ENCODE data around the gene SDK2. TPM values are rescaled to one million over a fixed set of nuclear protein-coding genes. Genes with fewer than 3 reads are reported as not detected.

SDK2 gene
- total and polyA plus RNA-seq, 9 of the 15 experiments (the other 6 are each of a cell fraction or from before 2014, with no cell fraction given) = 0.04 TPM; not detected in 8

DNA sequence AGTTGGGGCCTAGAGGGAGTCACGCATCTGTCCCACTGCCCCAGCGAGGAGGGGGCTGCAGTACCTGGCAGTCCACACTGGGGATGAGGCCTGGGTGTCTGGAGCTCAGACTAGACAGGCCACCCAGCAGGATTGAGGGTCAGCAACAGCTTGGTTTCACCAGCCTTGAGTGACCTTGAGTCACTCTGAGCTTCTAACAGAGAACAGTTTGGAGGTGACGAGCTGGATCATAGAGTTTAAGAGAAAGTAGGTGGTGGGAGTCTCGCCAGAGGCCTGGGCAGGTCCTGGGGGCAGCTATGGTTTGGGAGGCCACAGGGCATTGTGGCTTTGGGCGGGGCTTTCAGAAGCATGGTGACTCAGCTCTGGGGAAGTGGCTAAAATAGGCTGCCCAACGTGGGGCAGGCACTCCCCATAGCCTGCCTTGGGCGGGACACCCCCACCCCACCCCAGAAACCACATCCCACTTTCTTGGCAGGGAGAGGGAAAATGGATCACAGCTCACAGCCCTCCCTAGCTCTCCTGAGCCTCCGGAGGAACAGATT is 352.9 kb downstream of the SDK2 start (continued):
- TF ChIP-seq, protein P1, sequence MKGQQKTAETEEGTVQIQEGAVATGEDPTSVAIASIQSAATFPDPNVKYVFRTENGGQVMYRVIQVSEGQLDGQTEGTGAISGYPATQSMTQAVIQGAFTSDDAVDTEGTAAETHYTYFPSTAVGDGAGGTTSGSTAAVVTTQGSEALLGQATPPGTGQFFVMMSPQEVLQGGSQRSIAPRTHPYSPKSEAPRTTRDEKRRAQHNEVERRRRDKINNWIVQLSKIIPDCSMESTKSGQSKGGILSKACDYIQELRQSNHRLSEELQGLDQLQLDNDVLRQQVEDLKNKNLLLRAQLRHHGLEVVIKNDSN (CRISPR knock-in tag; IDR thresholded peaks at IDR 0.05) = no peak
- TF ChIP-seq ZFX (CRISPR knock-in tag; IDR thresholded peaks at IDR 0.05) (no peak), ZKSCAN1 (IDR thresholded peaks at IDR 0.05; ENCODE audit: low read depth, low read length) (no peak), SPI1 (IDR thresholded peaks at IDR 0.05; ENCODE audit: borderline replicate concordance, low read depth, low read length) (peak; percentile 64; the same call in 1 of the 2 replicates), ZBTB17 (CRISPR knock-in tag; IDR thresholded peaks at IDR 0.05) (no peak), OTX1 (CRISPR knock-in tag; IDR thresholded peaks at IDR 0.05) (no peak), EGR1 (conservative IDR thresholded peaks at IDR 0.05) (0 out of 2 replicates have a peak, but pooled peaks have one; percentile 6), RCOR1 (IDR thresholded peaks at IDR 0.05; ENCODE audit: borderline replicate concordance in 1 of 2, low read depth in 2 of 2, low read length in 2 of 2) (peak in 1 of 2 experiments; percentile 31; a peak in 1 of 4 replicates), RFX7 (CRISPR knock-in tag; IDR thresholded peaks at IDR 0.05) (no peak), FUS (optimal IDR thresholded peaks at IDR 0.05; ENCODE audit: low read depth, low read length) (no peak), KLF10 (CRISPR knock-in tag; IDR thresholded peaks at IDR 0.05) (no peak), CREM (IDR thresholded peaks at IDR 0.05; ENCODE audit: low read depth) (peak; percentile 28), SIN3B (IDR thresholded peaks at IDR 0.05; ENCODE audit: low read depth) (no peak), SLC30A9 (CRISPR knock-in tag; IDR thresholded peaks at IDR 0.05) (no peak)
- TF ChIP-seq, protein P2, sequence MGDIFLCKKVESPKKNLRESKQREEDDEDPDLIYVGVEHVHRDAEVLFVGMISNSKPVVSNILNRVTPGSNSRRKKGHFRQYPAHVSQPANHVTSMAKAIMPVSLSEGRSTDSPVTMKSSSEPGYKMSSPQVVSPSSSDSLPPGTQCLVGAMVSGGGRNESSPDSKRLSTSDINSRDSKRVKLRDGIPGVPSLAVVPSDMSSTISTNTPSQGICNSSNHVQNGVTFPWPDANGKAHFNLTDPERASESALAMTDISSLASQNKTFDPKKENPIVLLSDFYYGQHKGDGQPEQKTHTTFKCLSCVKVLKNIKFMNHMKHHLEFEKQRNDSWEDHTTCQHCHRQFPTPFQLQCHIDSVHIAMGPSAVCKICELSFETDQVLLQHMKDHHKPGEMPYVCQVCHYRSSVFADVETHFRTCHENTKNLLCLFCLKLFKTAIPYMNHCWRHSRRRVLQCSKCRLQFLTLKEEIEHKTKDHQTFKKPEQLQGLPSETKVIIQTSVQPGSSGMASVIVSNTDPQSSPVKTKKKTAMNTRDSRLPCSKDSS (IDR thresholded peaks at IDR 0.05; ENCODE audit: low read depth, partially characterized antibody) = no peak
- TF ChIP-seq, protein P3, sequence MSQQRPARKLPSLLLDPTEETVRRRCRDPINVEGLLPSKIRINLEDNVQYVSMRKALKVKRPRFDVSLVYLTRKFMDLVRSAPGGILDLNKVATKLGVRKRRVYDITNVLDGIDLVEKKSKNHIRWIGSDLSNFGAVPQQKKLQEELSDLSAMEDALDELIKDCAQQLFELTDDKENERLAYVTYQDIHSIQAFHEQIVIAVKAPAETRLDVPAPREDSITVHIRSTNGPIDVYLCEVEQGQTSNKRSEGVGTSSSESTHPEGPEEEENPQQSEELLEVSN (IDR thresholded peaks at IDR 0.05; ENCODE audit: borderline replicate concordance in 1 of 2, extremely low read depth in 1 of 2, insufficient read depth in 1 of 2, insufficient read length in 1 of 2, low read depth in 1 of 2, low read length in 1 of 2, poor library complexity in 1 of 2, severe bottlenecking in 1 of 2) = peak in 1 of 2 experiments; percentile 17

All from K562 (cell line).